WTC11 (cell line): ENCODE data around the gene PINK1.

ENCODE experiments used
- ATF6 ChIP-seq: sonication (generic); formaldehyde crosslinking; IDR thresholded peaks from 2 replicates; pipeline ENCODE4 v1.8.1; 2023; ENCODE audit warnings: mild to moderate bottlenecking, missing genetic modification reagents
- CDX4 ChIP-seq: fragments of 250-450 bp; sonication (Bioruptor Pico); IDR thresholded peaks from 2 replicates; pipeline ENCODE4 v1.9.0; 2021; ENCODE audit warnings: moderate library complexity, mild to moderate bottlenecking, inconsistent platforms, borderline replicate concordance
- CTCF ChIP-seq: fragments of 200-600 bp; IDR thresholded peaks from 2 replicates; pipeline ENCODE4 v1.8.0; 2022; ENCODE audit warnings: antibody characterized with exemption
- GTF2I ChIP-seq: fragments of 250-450 bp; sonication (Bioruptor Pico); conservative IDR thresholded peaks from 2 replicates; pipeline ENCODE4 v1.4.0; 2021; ENCODE audit warnings: mild to moderate bottlenecking
- NFE2L1 ChIP-seq: sonication (generic); formaldehyde crosslinking; IDR thresholded peaks from 2 replicates; pipeline ENCODE4 v1.8.1; 2023; ENCODE audit warnings: missing genetic modification reagents
- NR1H2 ChIP-seq: sonication (generic); formaldehyde crosslinking; IDR thresholded peaks from 2 replicates; pipeline ENCODE4 v1.9.0; 2021; ENCODE audit warnings: mild to moderate bottlenecking, moderate library complexity, missing genetic modification reagents
- SP1 ChIP-seq: sonication (generic); formaldehyde crosslinking; conservative IDR thresholded peaks from 2 replicates; pipeline ENCODE4 v1.8.1; 2022; ENCODE audit warnings: missing genetic modification reagents
- ZNF232 ChIP-seq: sonication (generic); formaldehyde crosslinking; IDR thresholded peaks from 2 replicates; pipeline ENCODE4 v1.8.0; 2022; ENCODE audit warnings: mild to moderate bottlenecking, missing genetic modification reagents
- ZNF281 ChIP-seq: sonication (generic); formaldehyde crosslinking; IDR thresholded peaks from 2 replicates; pipeline ENCODE4 v1.8.0; 2023; ENCODE audit warnings: mild to moderate bottlenecking, missing genetic modification reagents
- ZNF512 ChIP-seq: sonication (generic); formaldehyde crosslinking; IDR thresholded peaks from 2 replicates; pipeline ENCODE4 v1.8.1; 2022; ENCODE audit warnings: missing genetic modification reagents, borderline replicate concordance

- TF ChIP-seq CTCF (no peak), ZNF512 (CRISPR knock-in tag) (no peak), SP1 (CRISPR knock-in tag) (no peak), ZNF232 (CRISPR knock-in tag) (no peak), NFE2L1 (CRISPR knock-in tag) (no peak), ZNF281 (CRISPR knock-in tag) (no peak), ATF6 (no peak), GTF2I (CRISPR knock-in tag) (no peak), CDX4 (no peak), NR1H2 (no peak)
Measured at GRCh38 chr1:20700636-20701215, 67.5 kb downstream of the PINK1 start.
